Stimulated activated naive B cell treated with anti-CD40 and anti-IgM and Interleukin-4, amounts not matched to agents 10 μg/mL and 1 μg/mL and 100 μg/mL, for 72 hours (primary cell): Measurements from ENCODE around the gene KIAA1217.

Experiments
- ATAC-seq, 2 donors: fragments of 150-1000 bp; cut with Tn5 transposase; replicated peaks; 2 replicates each; pipeline ENCODE4 v1.10.0; 2021; ENCODE audit warnings: moderate library complexity in 1 of 2
- DNase-seq: peaks from one replicate; pipeline ENCODE4 v3.0.0; 2021
- H3K27ac Mint-ChIP-seq: one replicate; pipeline ENCODE4 v1.8.0; 2022; ENCODE audit warnings: mild to moderate bottlenecking, mixed read lengths
- H3K27me3 Mint-ChIP-seq, 2 donors: one replicate each; pipeline ENCODE4 v1.8.0; 2022; ENCODE audit warnings: mixed read lengths in 2 of 2
- H3K36me3 Mint-ChIP-seq, 2 donors: one replicate each; pipeline ENCODE4 v1.8.0; 2022; ENCODE audit warnings: mixed read lengths in 2 of 2, mild to moderate bottlenecking in 1 of 2
- H3K4me1 Mint-ChIP-seq, 2 donors: one replicate each; pipeline ENCODE4 v1.8.0; 2022; ENCODE audit warnings: mixed read lengths in 2 of 2, mild to moderate bottlenecking in 1 of 2
- H3K4me3 Mint-ChIP-seq, 2 donors: one replicate each; pipeline ENCODE4 v1.8.0; 2022; ENCODE audit warnings: mild to moderate bottlenecking in 2 of 2, mixed read lengths in 2 of 2, moderate library complexity in 1 of 2
- H3K9me3 Mint-ChIP-seq, 2 donors: one replicate each; pipeline ENCODE4 v1.8.0; 2022; ENCODE audit warnings: mixed read lengths in 2 of 2, mild to moderate bottlenecking in 1 of 2

The KIAA1217 gene

GRCh38 chr10:24574578-24575155 lies 365.7 kb downstream of the KIAA1217 start:
- peaks cover 12 to 13% of the 10 kb centered on the region in 2 donors for H3K9me3 Mint-ChIP-seq
- no peak overlapping the region for H3K4me3 Mint-ChIP-seq
- DNase-seq, result no peak
- H3K27ac Mint-ChIP-seq, result no peak overlapping the region
- H3K4me1 Mint-ChIP-seq, result no peaks in the 10 kb centered on the region
- no peaks in the 10 kb centered on the region for H3K36me3 Mint-ChIP-seq
- H3K27me3 Mint-ChIP-seq, result peaks cover 9 to 13% of the 10 kb centered on the region in 2 donors
- no peak for ATAC-seq

- H3K36me3 Mint-ChIP-seq, result no peaks in the 10 kb centered on the region
- no peak overlapping the region for H3K4me3 Mint-ChIP-seq
- H3K27me3 Mint-ChIP-seq, result peaks cover 8 to 9% of the 10 kb centered on the region in 2 donors
- H3K4me1 Mint-ChIP-seq, result no peaks in the 10 kb centered on the region
- H3K27ac Mint-ChIP-seq, result peak overlapping the region; percentile 27
- H3K9me3 Mint-ChIP-seq, result peaks cover 12 to 13% of the 10 kb centered on the region in 2 donors
- ATAC-seq (no peak), DNase-seq (no peak)
Observed at GRCh38 chr10:24575481-24576002, 366.6 kb downstream of the KIAA1217 start.

- H3K27me3 Mint-ChIP-seq, result no peaks in the 10 kb centered on the region
- no peaks in the 10 kb centered on the region for H3K4me1 Mint-ChIP-seq
- H3K9me3 Mint-ChIP-seq, result peaks cover 12 to 13% of the 10 kb centered on the region in 2 donors
- peaks cover 2 to 6% of the 10 kb centered on the region in 2 donors for H3K36me3 Mint-ChIP-seq
- H3K4me3 Mint-ChIP-seq, result no peak overlapping the region
- no peak overlapping the region for H3K27ac Mint-ChIP-seq
- no peak for DNase-seq
- no peak for ATAC-seq
Observed at GRCh38 chr10:24579448-24579847, 370.5 kb downstream of the KIAA1217 start.

GRCh38 chr10:24579906-24580305 lies 371.0 kb downstream of the KIAA1217 start:
- DNase-seq (no peak), ATAC-seq (no peak)
- H3K27me3 Mint-ChIP-seq, result no peaks in the 10 kb centered on the region
- no peak overlapping the region for H3K27ac Mint-ChIP-seq
- peaks cover 3 to 8% of the 10 kb centered on the region in 2 donors for H3K36me3 Mint-ChIP-seq
- no peaks in the 10 kb centered on the region for H3K4me1 Mint-ChIP-seq
- H3K4me3 Mint-ChIP-seq, result no peak overlapping the region
- H3K9me3 Mint-ChIP-seq, result peaks cover 12 to 13% of the 10 kb centered on the region in 2 donors

- no peak for ATAC-seq
- Mint-ChIP-seq H3K36me3 (peaks cover 8 to 35% of the 10 kb centered on the region in 2 donors), H3K9me3 (no peaks in the 10 kb centered on the region), H3K27ac (no peak overlapping the region), H3K4me3 (no peak overlapping the region), H3K27me3 (no peaks in the 10 kb centered on the region), H3K4me1 (no peaks in the 10 kb centered on the region)
- no peak for DNase-seq
Observed at GRCh38 chr10:24589265-24589664, 380.3 kb downstream of the KIAA1217 start.

- no peak overlapping the region for H3K4me3 Mint-ChIP-seq
- H3K9me3 Mint-ChIP-seq, result no peaks in the 10 kb centered on the region
- ATAC-seq (no peak), DNase-seq (no peak)
- H3K27me3 Mint-ChIP-seq, result no peaks in the 10 kb centered on the region
- no peak overlapping the region for H3K27ac Mint-ChIP-seq
- no peaks in the 10 kb centered on the region for H3K4me1 Mint-ChIP-seq
- H3K36me3 Mint-ChIP-seq, result peaks cover 5 to 23% of the 10 kb centered on the region in 2 donors
Observed at GRCh38 chr10:24590697-24591457, 381.9 kb downstream of the KIAA1217 start.

GRCh38 chr10:24596217-24596930 lies 387.4 kb downstream of the KIAA1217 start:
- no peaks in the 10 kb centered on the region for H3K27me3 Mint-ChIP-seq
- ATAC-seq (no peak), DNase-seq (no peak)
- no peaks in the 10 kb centered on the region for H3K9me3 Mint-ChIP-seq
- H3K4me1 Mint-ChIP-seq, result no peaks in the 10 kb centered on the region
- peaks cover 9 to 17% of the 10 kb centered on the region in 2 donors for H3K36me3 Mint-ChIP-seq
- H3K27ac Mint-ChIP-seq, result no peak overlapping the region
- H3K4me3 Mint-ChIP-seq, result no peak overlapping the region

- H3K27me3 Mint-ChIP-seq, result no peaks in the 10 kb centered on the region
- no peaks in the 10 kb centered on the region for H3K4me1 Mint-ChIP-seq
- no peak for ATAC-seq
- no peak overlapping the region for H3K27ac Mint-ChIP-seq
- H3K9me3 Mint-ChIP-seq, result no peaks in the 10 kb centered on the region
- no peak for DNase-seq
- H3K4me3 Mint-ChIP-seq, result no peak overlapping the region
- H3K36me3 Mint-ChIP-seq, result peaks cover 7 to 12% of the 10 kb centered on the region in 2 donors
Observed at GRCh38 chr10:24597426-24597825, 388.5 kb downstream of the KIAA1217 start.
